Neural crest cell (in vitro differentiated cells): ENCODE data around the gene RBMS3. TPM values are rescaled to one million over a fixed set of nuclear protein-coding genes. Genes with fewer than 3 reads are reported as not detected.

Experiments
- DNase-seq: peaks from one replicate; pipeline ENCODE4 v3.0.0; 2021; ENCODE audit warnings: low read depth, mixed read lengths, low spot score
- H3K27ac Mint-ChIP-seq: one replicate; pipeline ENCODE4 v1.8.0; 2021; ENCODE audit warnings: mild to moderate bottlenecking, mixed read lengths; ENCODE audit not compliant: unreplicated experiment
- H3K27me3 Mint-ChIP-seq: 2 replicates; pipeline ENCODE4 v1.8.0; 2021; ENCODE audit warnings: low read depth, mild to moderate bottlenecking, mixed read lengths
- H3K36me3 Mint-ChIP-seq: 2 replicates; pipeline ENCODE4 v1.8.0; 2021; ENCODE audit warnings: low read depth, mild to moderate bottlenecking, mixed read lengths
- H3K4me1 Mint-ChIP-seq: 2 replicates; pipeline ENCODE4 v1.8.0; 2021; ENCODE audit warnings: mixed read lengths
- H3K4me3 Mint-ChIP-seq: one replicate; pipeline ENCODE4 v1.8.0; 2021; ENCODE audit warnings: mild to moderate bottlenecking, mixed read lengths
- H3K9me3 Mint-ChIP-seq: 2 replicates; pipeline ENCODE4 v1.8.0; 2021; ENCODE audit warnings: mixed read lengths
- total RNA-seq: library from RNA; stranded (reverse); gene quantifications from 2 replicates; pipeline ENCODE4 v1.2.1, GENCODE V29; 2021
- TF ChIP-seq, protein P1 (sequence below): fragments of 200-600 bp; sonication (generic); conservative IDR thresholded peaks from 2 replicates; pipeline ENCODE4 v1.5.0; 2021; ENCODE audit warnings: antibody characterized with exemption, mild to moderate bottlenecking

RBMS3 gene
- total RNA-seq, 1 donor from 2014 or later, result 35.4 TPM

DNA sequence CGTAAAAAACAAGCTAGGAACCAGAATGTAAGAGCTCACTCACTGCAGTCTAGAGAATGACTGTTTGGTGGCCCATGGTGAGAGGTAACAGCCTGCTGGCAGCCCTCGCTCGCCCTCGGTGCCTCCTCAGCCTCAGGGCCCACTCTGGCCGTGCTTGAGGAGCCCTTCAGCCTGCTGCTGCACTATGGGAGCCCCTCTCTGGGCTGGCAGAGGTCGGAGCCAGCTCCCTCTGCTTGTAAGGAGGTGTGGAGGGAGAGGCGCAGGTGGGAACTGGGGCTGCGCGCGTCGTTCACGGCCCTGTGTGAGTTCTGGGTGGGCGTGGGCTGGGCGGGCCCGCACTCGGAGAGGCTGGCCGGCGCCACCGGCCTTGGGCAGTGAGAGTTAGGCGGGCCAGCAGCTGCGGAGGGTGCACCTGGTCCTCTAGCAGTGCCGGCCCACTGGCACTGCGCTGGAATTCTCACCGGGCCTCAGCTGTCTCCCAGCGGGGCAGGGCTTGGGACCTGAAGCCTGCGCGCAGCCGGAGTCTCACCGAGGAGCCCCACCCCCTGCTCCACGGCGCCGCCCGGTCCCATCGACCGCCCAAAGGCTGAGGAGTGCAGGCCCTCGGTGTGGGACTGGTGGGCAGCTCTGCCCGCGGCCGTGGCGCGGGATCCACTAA lies 420.6 kb downstream of the RBMS3 start:
- Mint-ChIP-seq H3K4me3 (no peak overlapping the region), H3K27ac (no peak overlapping the region), H3K9me3 (peaks cover 13% of the 10 kb centered on the region), H3K36me3 (peaks cover 22% of the 10 kb centered on the region), H3K27me3 (no peaks in the 10 kb centered on the region), H3K4me1 (peaks cover 17% of the 10 kb centered on the region)
- DNase-seq, result no peak
- TF ChIP-seq, protein P1, sequence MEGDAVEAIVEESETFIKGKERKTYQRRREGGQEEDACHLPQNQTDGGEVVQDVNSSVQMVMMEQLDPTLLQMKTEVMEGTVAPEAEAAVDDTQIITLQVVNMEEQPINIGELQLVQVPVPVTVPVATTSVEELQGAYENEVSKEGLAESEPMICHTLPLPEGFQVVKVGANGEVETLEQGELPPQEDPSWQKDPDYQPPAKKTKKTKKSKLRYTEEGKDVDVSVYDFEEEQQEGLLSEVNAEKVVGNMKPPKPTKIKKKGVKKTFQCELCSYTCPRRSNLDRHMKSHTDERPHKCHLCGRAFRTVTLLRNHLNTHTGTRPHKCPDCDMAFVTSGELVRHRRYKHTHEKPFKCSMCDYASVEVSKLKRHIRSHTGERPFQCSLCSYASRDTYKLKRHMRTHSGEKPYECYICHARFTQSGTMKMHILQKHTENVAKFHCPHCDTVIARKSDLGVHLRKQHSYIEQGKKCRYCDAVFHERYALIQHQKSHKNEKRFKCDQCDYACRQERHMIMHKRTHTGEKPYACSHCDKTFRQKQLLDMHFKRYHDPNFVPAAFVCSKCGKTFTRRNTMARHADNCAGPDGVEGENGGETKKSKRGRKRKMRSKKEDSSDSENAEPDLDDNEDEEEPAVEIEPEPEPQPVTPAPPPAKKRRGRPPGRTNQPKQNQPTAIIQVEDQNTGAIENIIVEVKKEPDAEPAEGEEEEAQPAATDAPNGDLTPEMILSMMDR, result no peak

DNA sequence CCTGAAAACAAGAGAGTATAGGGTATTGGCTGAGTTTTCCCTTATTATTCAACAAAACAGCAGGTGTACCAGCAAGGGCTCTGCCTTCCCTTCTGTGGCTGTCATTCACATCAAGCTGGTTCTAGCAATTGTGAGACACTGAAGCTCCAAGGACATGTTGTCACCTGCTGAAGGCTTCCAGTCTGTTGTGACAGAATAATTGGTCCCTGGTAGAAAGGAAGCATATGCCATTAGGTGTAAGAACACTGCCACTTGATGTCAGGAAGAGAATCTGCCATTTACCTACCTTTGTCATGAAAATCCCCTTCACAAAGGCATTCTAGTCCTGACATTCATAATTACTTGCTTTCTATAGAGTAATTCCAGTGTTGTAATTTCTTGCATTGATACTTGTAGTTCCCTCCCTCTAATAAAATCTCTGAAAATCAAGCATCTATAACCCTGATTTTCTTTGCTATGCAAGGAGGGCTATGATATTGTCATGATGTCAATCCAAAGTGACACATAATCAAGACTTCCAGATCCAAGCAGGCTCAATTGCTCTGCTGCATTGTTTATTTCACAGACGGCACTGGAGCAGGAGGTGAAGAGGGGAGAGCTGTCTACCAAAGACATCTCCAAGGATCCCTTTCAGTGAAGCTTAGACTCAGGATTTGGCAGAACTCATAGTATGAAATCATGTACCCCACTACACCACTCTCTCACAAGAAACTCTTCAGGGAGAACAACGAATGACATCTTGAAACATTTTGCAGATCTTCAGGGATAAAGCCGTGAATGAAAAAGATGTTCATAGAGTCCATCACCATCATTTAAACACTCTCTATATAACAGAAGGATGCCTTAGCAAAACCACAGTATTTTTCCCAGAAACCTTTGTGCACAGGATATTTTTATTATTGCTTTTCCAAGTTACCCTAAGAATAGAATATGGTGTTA lies 425.3 kb downstream of the RBMS3 start:
- peaks cover 6% of the 10 kb centered on the region for H3K9me3 Mint-ChIP-seq
- peaks cover 35% of the 10 kb centered on the region for H3K4me1 Mint-ChIP-seq
- no peak overlapping the region for H3K4me3 Mint-ChIP-seq
- peak overlapping the region; percentile 48 for H3K27ac Mint-ChIP-seq
- DNase-seq, result no peak
- TF ChIP-seq, protein P1, result no peak
- H3K36me3 Mint-ChIP-seq, result peaks cover 17% of the 10 kb centered on the region
- no peaks in the 10 kb centered on the region for H3K27me3 Mint-ChIP-seq

DNA sequence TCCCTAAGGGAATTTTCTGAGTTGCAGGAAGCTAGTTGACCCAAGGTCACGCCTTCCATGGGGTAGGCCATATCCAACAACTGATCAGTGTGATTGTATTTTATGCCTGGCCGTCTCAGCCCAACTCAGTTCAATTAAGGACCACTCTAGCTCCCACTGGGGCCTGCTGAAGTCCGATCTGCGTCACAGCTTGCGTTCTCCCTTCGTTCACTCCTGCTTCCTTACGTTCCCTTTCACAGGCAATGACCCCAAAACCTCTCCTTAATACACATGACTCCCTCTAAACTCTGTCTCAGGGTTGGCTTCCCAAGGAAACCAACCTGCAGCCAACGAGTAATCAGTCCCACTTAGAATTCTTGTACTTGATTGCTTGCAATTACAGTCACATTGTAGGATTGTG lies 428.0 kb downstream of the RBMS3 start:
- Mint-ChIP-seq H3K9me3 (no peaks in the 10 kb centered on the region), H3K36me3 (peaks cover 5% of the 10 kb centered on the region), H3K27ac (peak overlapping the region; percentile 83), H3K27me3 (no peaks in the 10 kb centered on the region), H3K4me1 (peaks cover 35% of the 10 kb centered on the region), H3K4me3 (no peak overlapping the region)
- TF ChIP-seq, protein P1, result no peak
- no peak for DNase-seq

DNA sequence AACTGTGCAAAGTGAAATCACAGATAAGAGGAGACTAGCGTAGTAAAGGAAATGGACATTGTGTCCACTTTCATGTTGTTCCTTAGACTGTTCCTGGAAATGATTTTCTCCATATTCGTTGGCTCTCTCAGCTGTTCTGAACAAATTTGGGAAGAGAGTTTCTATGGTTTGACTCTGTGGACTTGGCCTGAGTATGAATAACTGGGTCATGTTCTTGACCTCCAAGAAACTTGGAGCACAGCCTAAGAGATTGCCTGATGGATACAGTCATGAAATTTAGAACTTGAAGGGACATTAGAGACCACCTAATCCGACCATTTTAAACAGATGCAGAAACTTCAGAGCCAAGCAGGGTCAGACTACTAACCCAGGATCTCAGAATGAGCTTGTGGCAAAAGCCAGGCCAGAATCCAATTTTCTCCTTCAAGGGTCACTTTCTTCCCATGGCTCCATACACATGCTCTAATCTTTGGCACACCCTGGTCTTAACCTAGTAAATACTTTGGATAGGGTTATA lies 430.4 kb downstream of the RBMS3 start:
- H3K9me3 Mint-ChIP-seq, result no peaks in the 10 kb centered on the region

DNA sequence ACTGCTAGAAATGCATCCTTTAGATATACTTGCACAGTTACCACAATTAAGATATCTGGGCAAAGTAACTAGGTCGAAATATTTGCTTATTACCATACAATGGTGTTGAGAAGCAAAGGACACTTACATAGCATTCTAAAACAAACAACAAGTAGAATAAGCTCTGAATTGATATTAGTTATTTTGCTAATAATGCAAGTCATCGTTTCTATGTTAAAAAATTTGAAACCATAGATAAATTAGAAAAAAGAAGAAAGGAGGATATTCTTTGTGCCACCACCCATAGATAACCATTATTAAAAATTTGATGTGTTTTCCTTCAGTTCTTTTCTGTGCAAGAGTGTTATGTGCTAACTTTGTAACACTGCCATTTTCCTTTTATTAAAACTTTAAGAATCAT lies 435.3 kb downstream of the RBMS3 start:
- Mint-ChIP-seq H3K4me3 (no peak overlapping the region), H3K27me3 (no peaks in the 10 kb centered on the region), H3K36me3 (no peaks in the 10 kb centered on the region), H3K4me1 (peaks cover 33% of the 10 kb centered on the region), H3K9me3 (no peaks in the 10 kb centered on the region), H3K27ac (no peak overlapping the region)
- no peak for DNase-seq
- TF ChIP-seq, protein P1, result no peak

More for the DNA sequence above, 430.4 kb downstream of the RBMS3 start:
- Mint-ChIP-seq H3K36me3 (peaks cover 5% of the 10 kb centered on the region), H3K4me1 (peaks cover 42% of the 10 kb centered on the region), H3K4me3 (no peak overlapping the region), H3K27me3 (no peaks in the 10 kb centered on the region), H3K27ac (no peak overlapping the region)
- TF ChIP-seq, protein P1, result no peak
- DNase-seq, result no peak
